OCI-LY7 (cell line): ENCODE results near the gene CXCL5.

Experiments
- EZH2phosphoT487 ChIP-seq: fragments of 200-600 bp; sonication (generic); IDR thresholded peaks from 2 replicates; pipeline ENCODE4 v1.6.1; 2018; ENCODE audit warnings: low read depth, borderline replicate concordance, mild to moderate bottlenecking, mixed run types, antibody characterized with exemption, low read length, moderate library complexity, mixed read lengths
- TF ChIP-seq, protein P1 (sequence below): fragments of 200-600 bp; sonication (generic); conservative IDR thresholded peaks from 2 replicates; pipeline ENCODE4 v1.5.1; 2014; ENCODE audit warnings: mild to moderate bottlenecking, antibody characterized with exemption, low read length, moderate library complexity, mixed read lengths

DNA sequence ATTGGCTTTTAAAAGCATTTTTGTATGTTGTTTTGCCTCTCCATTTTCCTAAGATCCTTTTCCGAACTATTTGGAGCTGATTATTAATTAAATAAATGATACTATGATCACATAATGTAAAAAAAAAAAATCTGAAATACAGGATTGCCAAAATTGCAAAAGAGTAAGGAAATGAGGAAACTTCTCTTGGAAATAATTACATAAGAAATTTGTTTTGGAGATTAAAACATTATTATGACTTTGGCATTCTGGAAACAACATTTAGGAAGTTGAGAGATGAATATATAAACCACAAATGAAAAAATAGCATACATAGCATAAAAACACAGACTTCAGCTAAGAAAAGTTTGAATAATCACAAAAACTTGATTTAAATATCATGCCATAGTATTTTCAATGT lies 50.2 kb downstream of the CXCL5 start:
- TF ChIP-seq, protein P1, sequence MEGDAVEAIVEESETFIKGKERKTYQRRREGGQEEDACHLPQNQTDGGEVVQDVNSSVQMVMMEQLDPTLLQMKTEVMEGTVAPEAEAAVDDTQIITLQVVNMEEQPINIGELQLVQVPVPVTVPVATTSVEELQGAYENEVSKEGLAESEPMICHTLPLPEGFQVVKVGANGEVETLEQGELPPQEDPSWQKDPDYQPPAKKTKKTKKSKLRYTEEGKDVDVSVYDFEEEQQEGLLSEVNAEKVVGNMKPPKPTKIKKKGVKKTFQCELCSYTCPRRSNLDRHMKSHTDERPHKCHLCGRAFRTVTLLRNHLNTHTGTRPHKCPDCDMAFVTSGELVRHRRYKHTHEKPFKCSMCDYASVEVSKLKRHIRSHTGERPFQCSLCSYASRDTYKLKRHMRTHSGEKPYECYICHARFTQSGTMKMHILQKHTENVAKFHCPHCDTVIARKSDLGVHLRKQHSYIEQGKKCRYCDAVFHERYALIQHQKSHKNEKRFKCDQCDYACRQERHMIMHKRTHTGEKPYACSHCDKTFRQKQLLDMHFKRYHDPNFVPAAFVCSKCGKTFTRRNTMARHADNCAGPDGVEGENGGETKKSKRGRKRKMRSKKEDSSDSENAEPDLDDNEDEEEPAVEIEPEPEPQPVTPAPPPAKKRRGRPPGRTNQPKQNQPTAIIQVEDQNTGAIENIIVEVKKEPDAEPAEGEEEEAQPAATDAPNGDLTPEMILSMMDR: no peak
- TF ChIP-seq EZH2phosphoT487: no peak
